ENCODE measurements around the gene NELL2. TPM values are rescaled to one million over a fixed set of nuclear protein-coding genes. Genes with fewer than 3 reads are reported as not detected.
"Not testable (repeated sequence)": the region's sequence is repeated elsewhere in the genome, so short reads cannot be mapped to it uniquely, and the experiment has no call there.

Gene NELL2
- total RNA-seq, 1 donor from 2014 or later = 27.5 TPM

DNA sequence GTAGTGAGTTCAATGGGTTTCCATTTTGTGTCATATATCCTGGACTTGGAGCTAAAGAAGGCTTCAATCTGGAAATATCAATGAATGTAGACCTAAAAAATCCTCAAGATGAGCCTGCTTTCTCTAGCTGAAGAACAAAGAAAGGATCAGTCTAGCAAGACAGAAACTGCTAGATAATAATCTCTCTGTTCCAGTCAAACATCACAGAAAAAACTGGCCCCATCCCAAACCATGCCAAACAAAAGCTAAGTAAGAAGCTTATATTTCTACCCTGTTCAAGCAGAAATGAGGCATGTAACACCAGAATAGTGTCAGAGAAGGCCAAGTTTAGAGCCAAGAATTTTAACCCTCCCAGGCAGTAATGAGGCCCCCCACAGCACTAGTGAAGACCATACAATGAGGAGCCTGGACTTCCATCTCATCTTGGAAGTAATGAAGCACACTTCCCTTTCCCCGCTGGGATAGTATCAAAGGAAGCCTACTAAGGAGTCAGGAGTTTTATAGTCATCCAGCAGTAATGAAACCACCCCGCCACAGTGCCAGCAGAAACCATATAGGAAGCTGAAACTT, 95.8 kb downstream of the NELL2 start:
- H3K4me1 Mint-ChIP-seq = peaks cover 3% of the 10 kb centered on the region
- no peaks in the 10 kb centered on the region for H3K27me3 Mint-ChIP-seq
- no peak overlapping the region for H3K4me3 Mint-ChIP-seq
- intact Hi-C loops (cut with micrococcal nuclease) = no loop called here
- peaks cover 10% of the 10 kb centered on the region for H3K9me3 Mint-ChIP-seq
- H3K27ac Mint-ChIP-seq = no peak overlapping the region
- H3K36me3 Mint-ChIP-seq (ENCODE audit: low read depth) = peaks cover 8% of the 10 kb centered on the region
- DNase-seq = no peak

DNA sequence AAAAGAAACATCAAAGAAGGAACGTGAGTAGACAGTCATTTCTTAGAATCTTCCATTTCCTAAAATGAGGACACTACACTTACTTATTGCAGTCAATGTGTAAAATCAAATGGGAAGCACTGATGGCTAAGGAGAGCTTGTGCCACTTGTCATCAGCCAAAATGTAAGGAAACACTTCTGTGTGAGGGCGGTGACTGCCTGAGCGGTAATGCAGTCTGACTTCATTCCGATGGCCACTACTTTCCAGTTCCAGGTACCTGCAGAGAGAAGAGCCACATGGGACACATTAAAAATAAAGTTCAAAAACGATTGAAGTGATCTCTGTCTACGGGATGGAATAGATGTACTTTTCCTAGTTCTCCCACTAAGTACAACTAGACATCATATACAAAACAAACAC, 96.3 kb downstream of the NELL2 start:
- peaks cover 5% of the 10 kb centered on the region for H3K4me1 Mint-ChIP-seq
- intact Hi-C loops (cut with micrococcal nuclease) = no loop called here
- no peaks in the 10 kb centered on the region for H3K27me3 Mint-ChIP-seq
- no peak overlapping the region for H3K4me3 Mint-ChIP-seq
- DNase-seq = no peak
- H3K9me3 Mint-ChIP-seq = peaks cover 10% of the 10 kb centered on the region
- H3K27ac Mint-ChIP-seq = no peak overlapping the region
- peaks cover 8% of the 10 kb centered on the region for H3K36me3 Mint-ChIP-seq (ENCODE audit: low read depth)

DNA sequence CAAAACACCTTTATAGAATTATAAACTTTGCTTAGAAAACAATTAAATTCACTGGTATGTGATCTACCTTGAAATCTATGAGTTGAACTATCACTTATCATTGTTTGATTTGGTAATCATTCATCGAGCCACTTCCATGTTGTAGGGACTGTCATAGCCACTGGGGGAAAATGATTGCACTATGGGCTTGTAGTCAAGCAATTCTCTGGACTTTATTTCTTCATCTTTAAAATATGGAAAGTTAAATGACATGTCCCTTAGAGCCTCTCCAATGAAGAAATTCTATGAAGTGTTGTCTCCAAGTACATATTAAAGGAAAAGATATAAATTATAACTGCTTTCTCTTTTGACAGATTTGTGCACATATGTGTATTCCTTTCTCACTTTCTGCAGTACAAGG, 97.3 kb downstream of the NELL2 start:
- Mint-ChIP-seq H3K4me3 (no peak overlapping the region), H3K27me3 (no peaks in the 10 kb centered on the region), H3K4me1 (peaks cover 5% of the 10 kb centered on the region), H3K36me3 (ENCODE audit: low read depth) (peaks cover 8% of the 10 kb centered on the region), H3K9me3 (peaks cover 10% of the 10 kb centered on the region), H3K27ac (no peak overlapping the region)
- DNase-seq = no peak
- intact Hi-C loops (cut with micrococcal nuclease) = no loop called here

DNA sequence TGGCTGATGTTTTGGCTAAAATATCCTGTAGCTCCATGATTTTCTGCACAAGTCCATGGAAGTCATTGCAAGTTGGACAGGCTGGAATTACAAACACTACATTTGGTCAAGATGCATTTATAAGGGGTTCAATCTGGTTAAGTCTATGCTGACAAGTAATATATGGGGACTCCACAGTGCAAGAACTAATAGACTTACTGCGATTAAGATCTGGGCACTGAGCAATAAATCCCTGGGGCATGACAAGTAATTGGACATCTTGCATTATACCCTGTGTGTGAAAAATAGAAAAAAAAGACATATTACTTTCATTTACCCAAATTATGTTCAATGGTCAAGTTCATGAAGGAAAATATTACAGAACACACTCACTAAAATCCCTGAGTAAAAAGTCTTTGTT, 99.1 kb downstream of the NELL2 start:
- intact Hi-C loops (cut with micrococcal nuclease) = no loop called here
- no peak overlapping the region for H3K4me3 Mint-ChIP-seq

DNA sequence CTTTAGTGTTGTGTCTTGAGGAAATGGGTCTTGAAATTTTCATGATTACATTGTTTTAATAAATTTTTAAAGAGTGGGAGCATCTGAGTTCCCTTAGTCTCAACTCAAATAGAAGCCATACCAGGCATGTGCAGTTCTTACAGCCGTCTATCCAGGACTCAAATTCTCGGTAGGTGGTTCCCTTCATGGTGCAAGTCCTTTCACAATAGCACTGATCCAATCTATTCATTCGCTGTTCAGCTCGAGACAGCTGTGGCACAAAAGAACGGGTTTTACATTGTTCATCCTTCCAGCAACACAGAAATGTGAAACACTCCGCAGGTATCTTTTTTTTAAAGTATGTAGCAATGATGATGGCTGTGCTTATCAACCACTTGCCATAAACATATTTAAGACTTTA, 100.2 kb downstream of the NELL2 start:
- Mint-ChIP-seq H3K4me1 (peaks cover 5% of the 10 kb centered on the region), H3K9me3 (peaks cover 10% of the 10 kb centered on the region), H3K27ac (no peak overlapping the region), H3K27me3 (no peaks in the 10 kb centered on the region), H3K4me3 (no peak overlapping the region), H3K36me3 (ENCODE audit: low read depth) (peaks cover 8% of the 10 kb centered on the region)
- intact Hi-C loops (cut with micrococcal nuclease) = no loop called here
- no peak for DNase-seq

More for the DNA sequence above, 99.1 kb downstream of the NELL2 start:
- DNase-seq = no peak
- H3K27me3 Mint-ChIP-seq = no peaks in the 10 kb centered on the region
- H3K4me1 Mint-ChIP-seq = peaks cover 5% of the 10 kb centered on the region
- peaks cover 10% of the 10 kb centered on the region for H3K9me3 Mint-ChIP-seq
- H3K36me3 Mint-ChIP-seq (ENCODE audit: low read depth) = peaks cover 8% of the 10 kb centered on the region
- no peak overlapping the region for H3K27ac Mint-ChIP-seq

DNA sequence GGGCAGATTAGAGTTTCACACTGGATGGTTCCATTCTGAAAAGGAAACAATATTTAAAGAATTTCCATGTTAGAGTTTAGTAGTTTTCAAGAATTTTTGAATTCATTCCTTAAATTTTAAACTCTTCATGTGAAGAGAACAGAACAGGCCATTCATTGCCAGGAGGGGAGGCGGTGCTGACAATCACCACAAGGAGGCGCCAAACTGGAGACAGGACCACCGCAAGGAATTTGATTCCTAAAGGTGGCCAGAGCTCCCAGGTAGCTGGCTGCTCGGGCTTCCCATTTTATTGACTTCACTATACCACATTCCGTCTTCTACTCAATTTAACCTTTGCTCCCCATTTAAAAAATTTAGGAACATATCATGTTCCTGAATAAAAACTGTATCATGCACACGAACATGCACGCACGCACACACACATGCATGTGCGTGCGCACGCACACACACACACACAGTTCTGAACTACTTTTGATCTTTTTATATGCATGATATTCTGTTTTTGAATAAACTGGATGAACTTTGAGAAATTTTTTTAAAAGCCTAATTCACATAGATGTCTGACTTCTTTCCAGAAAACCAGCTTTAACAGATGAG, 101.2 kb downstream of the NELL2 start:
- Mint-ChIP-seq H3K27me3 (no peaks in the 10 kb centered on the region), H3K36me3 (ENCODE audit: low read depth) (peaks cover 6% of the 10 kb centered on the region), H3K4me1 (peaks cover 5% of the 10 kb centered on the region), H3K27ac (no peak overlapping the region), H3K4me3 (no peak overlapping the region), H3K9me3 (peaks cover 3% of the 10 kb centered on the region)
- intact Hi-C loops (cut with micrococcal nuclease) = loop anchor here (1.0 to 5.0 kb wide), 3 partner anchors 37 to 156 kb away; no protein-coding TSS in a partner anchor
- peak; percentile 86 for DNase-seq

DNA sequence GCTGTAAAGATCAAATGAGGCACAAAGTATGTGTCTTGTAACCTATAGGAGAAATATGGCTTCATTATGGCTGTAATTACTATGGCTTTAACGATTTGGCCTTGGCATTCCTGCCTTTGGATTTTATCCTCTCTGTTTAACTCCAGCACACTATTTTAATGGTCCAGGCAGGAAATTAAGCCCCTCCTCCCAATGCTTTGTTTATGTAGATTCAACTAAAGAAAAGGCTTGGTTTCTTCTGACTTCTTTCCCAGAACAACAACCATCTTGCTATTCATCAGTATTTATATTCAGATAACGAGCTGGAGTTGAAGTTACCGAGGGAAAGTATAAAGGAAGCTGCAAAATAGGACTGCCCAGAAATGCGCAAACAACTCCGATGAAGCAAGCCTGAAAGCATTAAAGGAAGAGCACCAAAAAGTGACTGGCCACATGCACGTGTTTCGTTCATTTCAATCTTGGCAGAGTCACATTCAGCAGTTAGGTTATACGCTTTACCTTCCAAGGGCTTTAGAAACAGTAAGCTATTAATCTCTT, 104.6 kb downstream of the NELL2 start:
- Mint-ChIP-seq H3K27me3 (no peaks in the 10 kb centered on the region), H3K4me1 (peaks cover 2% of the 10 kb centered on the region), H3K9me3 (no peaks in the 10 kb centered on the region), H3K27ac (no peak overlapping the region), H3K36me3 (ENCODE audit: low read depth) (no peaks in the 10 kb centered on the region), H3K4me3 (no peak overlapping the region)
- intact Hi-C loops (cut with micrococcal nuclease) = loop anchor here (5.0 kb wide), 1 partner anchor 41 kb away; no protein-coding TSS in a partner anchor
- DNase-seq = no peak

DNA sequence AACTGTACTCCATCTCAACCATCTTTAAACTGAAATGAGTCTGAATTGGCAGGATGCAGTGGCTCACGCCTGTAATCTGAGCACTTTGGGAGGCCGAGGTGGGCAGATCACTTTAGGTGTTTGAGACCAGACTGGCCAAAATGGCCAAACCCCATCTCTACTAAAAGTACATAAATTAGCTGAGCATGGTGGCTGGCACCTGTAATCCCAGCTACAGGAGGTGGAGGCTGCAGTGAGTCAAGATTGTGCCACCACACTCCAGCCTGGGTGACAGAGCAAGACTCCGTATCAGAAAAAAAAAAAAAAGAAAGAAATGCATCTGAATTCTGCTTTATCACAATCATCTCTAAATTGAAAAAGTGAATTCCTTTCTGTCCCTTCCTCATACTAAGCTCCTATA, 110.3 kb downstream of the NELL2 start:
- no peaks in the 10 kb centered on the region for H3K4me1 Mint-ChIP-seq
- no peaks in the 10 kb centered on the region for H3K9me3 Mint-ChIP-seq
- H3K36me3 Mint-ChIP-seq (ENCODE audit: low read depth) = peaks cover 2% of the 10 kb centered on the region
- no peak for DNase-seq
- H3K27me3 Mint-ChIP-seq = no peaks in the 10 kb centered on the region
- intact Hi-C loops (cut with micrococcal nuclease) = no loop called here
- H3K27ac Mint-ChIP-seq = no peak overlapping the region
- H3K4me3 Mint-ChIP-seq = no peak overlapping the region

DNA sequence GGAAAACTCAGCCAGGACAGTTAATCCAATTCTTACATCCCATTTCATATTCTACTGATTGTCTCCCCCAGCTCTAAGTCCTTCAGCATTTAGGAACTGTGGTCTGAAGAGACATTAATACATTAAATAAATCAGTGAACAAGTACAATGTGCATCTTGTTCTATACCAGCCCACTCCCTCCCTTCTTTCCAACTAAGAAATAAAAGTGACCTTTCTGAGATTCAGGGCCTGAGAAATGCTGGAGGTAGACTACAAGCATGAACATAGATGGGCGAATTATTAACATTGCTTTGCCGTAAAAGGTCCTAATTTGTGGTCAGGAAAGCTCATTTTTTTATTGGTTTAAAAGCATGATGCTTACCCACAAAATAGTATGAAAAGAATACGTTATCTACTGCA, 113.1 kb downstream of the NELL2 start:
- H3K9me3 Mint-ChIP-seq = no peaks in the 10 kb centered on the region
- H3K4me1 Mint-ChIP-seq = no peaks in the 10 kb centered on the region
- H3K4me3 Mint-ChIP-seq = no peak overlapping the region
- intact Hi-C loops (cut with micrococcal nuclease) = no loop called here
- no peak for DNase-seq
- peaks cover 8% of the 10 kb centered on the region for H3K36me3 Mint-ChIP-seq (ENCODE audit: low read depth)
- no peaks in the 10 kb centered on the region for H3K27me3 Mint-ChIP-seq
- no peak overlapping the region for H3K27ac Mint-ChIP-seq

DNA sequence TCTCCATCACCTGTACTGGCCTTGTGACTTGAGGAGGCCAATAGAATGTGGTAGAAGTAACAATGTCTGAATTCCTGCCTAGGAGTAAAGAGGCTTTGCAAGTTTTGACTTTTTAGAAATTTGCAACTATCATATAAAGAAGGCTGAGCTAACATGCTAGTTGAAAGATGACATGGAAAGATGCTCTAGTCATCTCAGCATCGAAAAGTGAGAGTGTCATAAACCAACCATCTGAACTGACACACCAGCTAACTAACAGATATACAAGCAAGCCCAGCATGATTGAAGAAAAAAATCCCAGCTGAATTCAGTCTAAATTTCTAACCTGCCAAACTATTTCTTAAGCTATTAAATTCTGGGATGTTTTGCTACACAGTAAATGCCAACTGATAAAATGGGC, 116.8 kb downstream of the NELL2 start:
- intact Hi-C loops (cut with micrococcal nuclease) = no loop called here
- Mint-ChIP-seq H3K4me3 (no peak overlapping the region), H3K4me1 (no peaks in the 10 kb centered on the region), H3K9me3 (no peaks in the 10 kb centered on the region), H3K36me3 (ENCODE audit: low read depth) (peaks cover 8% of the 10 kb centered on the region), H3K27ac (no peak overlapping the region), H3K27me3 (no peaks in the 10 kb centered on the region)
- no peak for DNase-seq

DNA sequence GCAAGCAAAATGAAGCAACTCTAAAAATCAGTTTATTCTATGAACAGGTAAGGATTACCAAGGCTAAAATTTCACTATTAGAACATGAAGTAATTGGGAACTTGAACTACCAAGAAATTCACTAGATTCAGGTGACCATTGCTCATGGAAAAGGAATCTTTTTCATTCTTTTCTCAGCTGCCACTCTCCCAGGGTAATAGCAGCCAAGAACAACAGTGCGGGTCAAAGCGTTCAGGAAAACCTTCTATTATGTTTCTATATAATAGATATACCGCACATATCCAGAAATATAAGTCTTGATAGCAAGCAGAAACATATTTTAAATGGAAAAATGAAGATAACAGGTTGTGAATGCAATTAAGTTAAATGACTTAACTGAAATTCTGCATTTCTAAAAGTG, 125.6 kb downstream of the NELL2 start:
- DNase-seq = no peak
- H3K4me1 Mint-ChIP-seq = no peaks in the 10 kb centered on the region
- no peak overlapping the region for H3K4me3 Mint-ChIP-seq
- peaks cover 3% of the 10 kb centered on the region for H3K36me3 Mint-ChIP-seq (ENCODE audit: low read depth)
- peaks cover 5% of the 10 kb centered on the region for H3K9me3 Mint-ChIP-seq
- no peaks in the 10 kb centered on the region for H3K27me3 Mint-ChIP-seq
- intact Hi-C loops (cut with micrococcal nuclease) = no loop called here
- H3K27ac Mint-ChIP-seq = no peak overlapping the region

DNA sequence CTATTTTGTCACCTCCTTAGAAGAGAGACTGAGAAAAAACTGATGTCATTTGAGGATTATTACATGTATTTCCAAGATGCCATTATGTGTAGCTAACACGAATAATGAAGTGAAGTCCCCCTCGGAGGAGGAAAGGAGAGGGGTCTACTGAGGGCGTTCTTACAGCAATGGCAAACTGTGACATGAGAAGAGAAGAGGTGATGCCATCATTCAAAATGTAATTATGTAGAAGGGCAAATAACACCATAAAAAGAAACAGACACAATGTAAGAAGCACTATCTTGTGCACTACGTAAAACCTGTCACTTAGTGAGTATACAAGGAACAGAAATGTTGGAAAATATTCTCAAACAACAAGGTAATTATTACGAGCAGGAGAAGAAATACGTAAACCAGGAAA, 126.5 kb downstream of the NELL2 start:
- Mint-ChIP-seq H3K27ac (no peak overlapping the region), H3K4me3 (no peak overlapping the region), H3K4me1 (no peaks in the 10 kb centered on the region), H3K36me3 (ENCODE audit: low read depth) (peaks cover 3% of the 10 kb centered on the region), H3K27me3 (no peaks in the 10 kb centered on the region), H3K9me3 (peaks cover 5% of the 10 kb centered on the region)
- DNase-seq = no peak
- intact Hi-C loops (cut with micrococcal nuclease) = no loop called here

DNA sequence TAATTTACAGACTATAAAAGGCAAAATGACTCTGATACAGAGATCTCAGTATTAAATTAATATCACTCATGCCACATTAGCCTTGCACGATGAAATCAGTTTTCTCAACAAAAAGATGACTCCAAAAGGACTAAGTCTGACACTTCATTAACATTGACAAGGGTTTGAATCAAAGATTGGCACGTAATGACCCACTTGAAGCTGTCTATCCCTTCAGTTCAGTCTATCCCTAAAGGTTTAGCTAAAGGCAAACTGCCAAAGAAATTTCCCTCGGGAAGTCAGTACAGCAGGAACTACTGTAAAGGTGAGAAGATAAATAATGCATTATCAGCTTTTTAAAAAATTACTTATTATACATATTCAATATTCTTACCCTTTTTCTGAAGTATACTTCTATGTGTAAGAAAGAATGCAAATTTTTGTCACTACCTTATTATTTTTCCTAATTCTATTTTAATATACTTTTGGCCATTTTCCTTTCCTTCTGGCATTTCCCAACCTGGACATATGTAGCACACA, 127.1 kb downstream of the NELL2 start:
- Mint-ChIP-seq H3K36me3 (ENCODE audit: low read depth) (peaks cover 3% of the 10 kb centered on the region), H3K4me1 (no peaks in the 10 kb centered on the region), H3K27ac (no peak overlapping the region), H3K27me3 (no peaks in the 10 kb centered on the region), H3K9me3 (peaks cover 5% of the 10 kb centered on the region), H3K4me3 (no peak overlapping the region)
- no peak for DNase-seq
- intact Hi-C loops (cut with micrococcal nuclease) = no loop called here

DNA sequence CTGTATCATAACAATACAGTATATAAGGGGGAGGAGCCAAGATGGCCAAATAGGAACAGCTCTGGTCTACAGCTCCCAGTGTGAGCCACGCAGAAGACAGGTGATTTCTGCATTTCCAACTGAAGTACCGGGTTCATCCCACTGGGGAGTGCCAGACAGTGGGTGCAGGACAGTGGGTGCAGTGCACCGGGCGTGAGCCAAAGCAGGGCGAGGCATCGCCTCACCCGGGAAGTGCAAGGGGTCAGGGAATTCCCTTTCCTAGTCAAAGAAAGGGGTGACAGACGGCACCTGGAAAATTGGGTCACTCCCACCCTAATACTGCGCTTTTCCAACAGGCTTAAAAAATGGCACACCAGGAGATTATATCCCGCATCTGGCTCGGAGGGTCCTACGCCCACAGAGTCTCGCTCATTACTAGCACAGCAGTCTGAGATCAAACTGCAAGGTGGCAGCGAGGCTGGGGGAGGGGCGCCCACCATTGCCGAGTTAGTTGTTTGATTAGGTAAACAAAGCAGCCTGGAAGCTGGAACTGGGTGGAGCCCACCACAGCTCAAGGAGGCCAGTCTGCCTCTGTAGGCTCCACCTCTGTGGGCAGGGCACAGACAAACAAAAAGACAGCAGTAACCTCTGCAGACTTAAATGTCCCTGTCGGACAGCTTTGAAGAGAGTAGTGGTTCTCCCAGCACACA, 134.7 kb downstream of the NELL2 start:
- H3K9me3 Mint-ChIP-seq; H3K27ac Mint-ChIP-seq; H3K4me1 Mint-ChIP-seq; H3K27me3 Mint-ChIP-seq; intact Hi-C loops (cut with micrococcal nuclease); DNase-seq; H3K36me3 Mint-ChIP-seq (ENCODE audit: low read depth); H3K4me3 Mint-ChIP-seq: not testable (repeated sequence)
